ENCODE measurements around the gene SOX6.
A peak's percentile ranks its signal among the peaks of the same experiment; 100 is the strongest.
"Not testable (repeated sequence)": the region's sequence is repeated elsewhere in the genome, so short reads cannot be mapped to it uniquely, and the experiment has no call there.

SOX6 gene

GRCh38 chr11:16081382-16082094 is 274.8 kb downstream of the SOX6 start:
- H3K27ac ChIP-seq: peak overlapping the region; percentile 38; the same call in 1 of the 2 replicates
- TF ChIP-seq ZFX (IDR thresholded peaks at IDR 0.05; ENCODE audit: borderline replicate concordance): no peak
- TF ChIP-seq CTCF (IDR thresholded peaks at IDR 0.05): no peak

- no peak for TF ChIP-seq ZFX (IDR thresholded peaks at IDR 0.05; ENCODE audit: borderline replicate concordance)
- TF ChIP-seq CTCF (IDR thresholded peaks at IDR 0.05): no peak
These were observed 275.5 kb downstream of the SOX6 start for GRCh38 chr11:16080688-16081381.

GRCh38 chr11:16078936-16079335 is 277.4 kb downstream of the SOX6 start:
- no peak overlapping the region for H3K27ac ChIP-seq
- no peak for TF ChIP-seq ZFX (IDR thresholded peaks at IDR 0.05; ENCODE audit: borderline replicate concordance)
- TF ChIP-seq CTCF (IDR thresholded peaks at IDR 0.05): no peak

More at GRCh38 chr11:16080688-16081381, 275.5 kb downstream of the SOX6 start:
- no peak overlapping the region for H3K27ac ChIP-seq

GRCh38 chr11:16070573-16070972 is 285.8 kb downstream of the SOX6 start:
- no peak overlapping the region for H3K27ac ChIP-seq

GRCh38 chr11:16067268-16067667 is 289.1 kb downstream of the SOX6 start:
- H3K27ac ChIP-seq: not testable (repeated sequence)

More at GRCh38 chr11:16070573-16070972, 285.8 kb downstream of the SOX6 start:
- TF ChIP-seq CTCF (IDR thresholded peaks at IDR 0.05) (no peak), ZFX (IDR thresholded peaks at IDR 0.05; ENCODE audit: borderline replicate concordance) (no peak)

- TF ChIP-seq CTCF (IDR thresholded peaks at IDR 0.05) (no peak), ZFX (IDR thresholded peaks at IDR 0.05; ENCODE audit: borderline replicate concordance) (no peak)
These were observed 297.0 kb downstream of the SOX6 start for GRCh38 chr11:16059332-16059731.

GRCh38 chr11:16058671-16059070 is 297.7 kb downstream of the SOX6 start:
- no peak overlapping the region for H3K27ac ChIP-seq
- no peak for TF ChIP-seq CTCF (IDR thresholded peaks at IDR 0.05)
- TF ChIP-seq ZFX (IDR thresholded peaks at IDR 0.05; ENCODE audit: borderline replicate concordance): no peak

More at GRCh38 chr11:16059332-16059731, 297.0 kb downstream of the SOX6 start:
- no peak overlapping the region for H3K27ac ChIP-seq

All from 22Rv1 (cell line).